ENCODE results near the gene SZT2. TPM values are rescaled to one million over a fixed set of nuclear protein-coding genes. Genes with fewer than 3 reads are reported as not detected.

The SZT2 gene
- total RNA-seq, 2 donors from 2014 or later, result 34.8 to 50.5 TPM

GRCh38 chr1:43438006-43438405 lies 48.3 kb downstream of the SZT2 start:
- no peak for TF ChIP-seq CTCF (IDR thresholded peaks at IDR 0.05)
- Histone ChIP-seq H3K36me3 (no peaks in the 10 kb centered on the region), H3K4me3 (no peak overlapping the region), H3K4me1 (no peaks in the 10 kb centered on the region), H3K27me3 (no peaks in the 10 kb centered on the region), H3K9ac (ENCODE audit: low read depth in 2 of 2, low read length in 2 of 2) (no peak overlapping the region), H3K9me3 (no peaks in the 10 kb centered on the region), H3K27ac (no peak overlapping the region)
- intact Hi-C loops (cut with DNase I), result no loop called here
- no peak for DNase-seq

- no peak overlapping the region for H3K4me3 ChIP-seq
- H3K9me3 ChIP-seq, result no peaks in the 10 kb centered on the region
- no peaks in the 10 kb centered on the region for H3K27me3 ChIP-seq
- intact Hi-C loops (cut with DNase I), result no loop called here
- no peak for TF ChIP-seq CTCF (IDR thresholded peaks at IDR 0.05)
- H3K27ac ChIP-seq, result no peak overlapping the region
- no peak overlapping the region for H3K9ac ChIP-seq (ENCODE audit: low read depth in 2 of 2, low read length in 2 of 2)
- no peak for DNase-seq
- H3K4me1 ChIP-seq, result no peaks in the 10 kb centered on the region
- H3K36me3 ChIP-seq, result no peaks in the 10 kb centered on the region
These were observed 48.9 kb downstream of the SZT2 start for GRCh38 chr1:43438576-43438952.

GRCh38 chr1:43438953-43439581 lies 49.4 kb downstream of the SZT2 start:
- no peak overlapping the region for H3K27ac ChIP-seq
- H3K4me1 ChIP-seq, result no peaks in the 10 kb centered on the region
- no peaks in the 10 kb centered on the region for H3K36me3 ChIP-seq
- no peak for TF ChIP-seq CTCF (IDR thresholded peaks at IDR 0.05)
- intact Hi-C loops (cut with DNase I), result no loop called here
- H3K27me3 ChIP-seq, result no peaks in the 10 kb centered on the region
- DNase-seq, result no peak
- no peak overlapping the region for H3K9ac ChIP-seq (ENCODE audit: low read depth in 2 of 2, low read length in 2 of 2)
- H3K9me3 ChIP-seq, result no peaks in the 10 kb centered on the region
- no peak overlapping the region for H3K4me3 ChIP-seq

GRCh38 chr1:43439781-43440180 lies 50.1 kb downstream of the SZT2 start:
- intact Hi-C loops (cut with DNase I), result no loop called here
- H3K9ac ChIP-seq (ENCODE audit: low read depth in 2 of 2, low read length in 2 of 2), result no peak overlapping the region
- no peak for DNase-seq
- H3K27me3 ChIP-seq, result no peaks in the 10 kb centered on the region
- TF ChIP-seq CTCF (IDR thresholded peaks at IDR 0.05), result no peak
- H3K4me3 ChIP-seq, result no peak overlapping the region
- no peak overlapping the region for H3K27ac ChIP-seq
- no peaks in the 10 kb centered on the region for H3K4me1 ChIP-seq
- no peaks in the 10 kb centered on the region for H3K9me3 ChIP-seq
- no peaks in the 10 kb centered on the region for H3K36me3 ChIP-seq

GRCh38 chr1:43440358-43440757 lies 50.7 kb downstream of the SZT2 start:
- Histone ChIP-seq H3K4me3 (no peak overlapping the region), H3K4me1 (no peaks in the 10 kb centered on the region), H3K9me3 (no peaks in the 10 kb centered on the region), H3K27ac (no peak overlapping the region), H3K27me3 (no peaks in the 10 kb centered on the region), H3K9ac (ENCODE audit: low read depth in 2 of 2, low read length in 2 of 2) (no peak overlapping the region), H3K36me3 (no peaks in the 10 kb centered on the region)
- no peak for TF ChIP-seq CTCF (IDR thresholded peaks at IDR 0.05)
- DNase-seq, result no peak
- intact Hi-C loops (cut with DNase I), result no loop called here

Data from colonic mucosa (tissue), 4 donors.